BLaER1 (cell line): Measurements from ENCODE around the gene CDCA5.
A peak's percentile ranks its signal among the peaks of the same experiment; 100 is the strongest.

ENCODE experiments used
- H3K27ac ChIP-seq: shearing (Covaris generic); formaldehyde crosslinking; 2 replicates; pipeline ENCODE4 v1.8.1; 2022
- H3K27me3 ChIP-seq: shearing (Covaris generic); formaldehyde crosslinking; 2 replicates; pipeline ENCODE4 v1.8.1; 2022
- H3K36me3 ChIP-seq: shearing (Covaris generic); formaldehyde crosslinking; 2 replicates; pipeline ENCODE4 v1.8.1; 2022
- H3K4me1 ChIP-seq: shearing (Covaris generic); formaldehyde crosslinking; 2 replicates; pipeline ENCODE4 v1.8.1; 2022
- H3K4me2 ChIP-seq: shearing (Covaris generic); formaldehyde crosslinking; 2 replicates; pipeline ENCODE4 v1.8.1; 2022
- H3K4me3 ChIP-seq: shearing (Covaris generic); formaldehyde crosslinking; 2 replicates; pipeline ENCODE4 v1.8.1; 2022
- H3K9ac ChIP-seq: shearing (Covaris generic); formaldehyde crosslinking; 2 replicates; pipeline ENCODE4 v1.8.1; 2022
- H3K9me3 ChIP-seq: shearing (Covaris generic); formaldehyde crosslinking; 2 replicates; pipeline ENCODE4 v1.8.1; 2022
- H4K20me1 ChIP-seq: shearing (Covaris generic); formaldehyde crosslinking; 2 replicates; pipeline ENCODE4 v1.8.1; 2022
- Cebpa-rat ChIP-seq: shearing (Covaris generic); IDR thresholded peaks from 2 replicates; pipeline ENCODE4 v1.8.1; 2022

CDCA5 gene

GRCh38 chr11:65128182-65129145 lies 44.6 kb upstream of the CDCA5 start:
- H3K27ac ChIP-seq, result peak overlapping the region; percentile 78
- no peak overlapping the region for H3K4me3 ChIP-seq
- H4K20me1 ChIP-seq, result peaks cover 42% of the 10 kb centered on the region
- H3K27me3 ChIP-seq, result no peaks in the 10 kb centered on the region
- H3K9me3 ChIP-seq, result no peaks in the 10 kb centered on the region
- 0 out of 2 replicates have a peak overlapping the region, but pooled peaks have one; percentile 50 for H3K9ac ChIP-seq
- H3K4me1 ChIP-seq, result peaks cover 61% of the 10 kb centered on the region
- peaks cover 93% of the 10 kb centered on the region for H3K36me3 ChIP-seq
- TF ChIP-seq Cebpa-rat, result no peak
- 0 out of 2 replicates have a peak overlapping the region, but pooled peaks have one; percentile 99 for H3K4me2 ChIP-seq

- Histone ChIP-seq H3K27me3 (no peaks in the 10 kb centered on the region), H3K4me1 (peaks cover 68% of the 10 kb centered on the region), H3K4me3 (no peak overlapping the region), H3K36me3 (peaks cover 85% of the 10 kb centered on the region), H3K27ac (peak overlapping the region; percentile 44; the same call in 1 of the 2 replicates), H3K9ac (0 out of 2 replicates have a peak overlapping the region, but pooled peaks have one; percentile 50), H3K4me2 (no peak overlapping the region), H3K9me3 (no peaks in the 10 kb centered on the region), H4K20me1 (peaks cover 42% of the 10 kb centered on the region)
- no peak for TF ChIP-seq Cebpa-rat
Measured at GRCh38 chr11:65127473-65128181, 43.8 kb upstream of the CDCA5 start.

DNA sequence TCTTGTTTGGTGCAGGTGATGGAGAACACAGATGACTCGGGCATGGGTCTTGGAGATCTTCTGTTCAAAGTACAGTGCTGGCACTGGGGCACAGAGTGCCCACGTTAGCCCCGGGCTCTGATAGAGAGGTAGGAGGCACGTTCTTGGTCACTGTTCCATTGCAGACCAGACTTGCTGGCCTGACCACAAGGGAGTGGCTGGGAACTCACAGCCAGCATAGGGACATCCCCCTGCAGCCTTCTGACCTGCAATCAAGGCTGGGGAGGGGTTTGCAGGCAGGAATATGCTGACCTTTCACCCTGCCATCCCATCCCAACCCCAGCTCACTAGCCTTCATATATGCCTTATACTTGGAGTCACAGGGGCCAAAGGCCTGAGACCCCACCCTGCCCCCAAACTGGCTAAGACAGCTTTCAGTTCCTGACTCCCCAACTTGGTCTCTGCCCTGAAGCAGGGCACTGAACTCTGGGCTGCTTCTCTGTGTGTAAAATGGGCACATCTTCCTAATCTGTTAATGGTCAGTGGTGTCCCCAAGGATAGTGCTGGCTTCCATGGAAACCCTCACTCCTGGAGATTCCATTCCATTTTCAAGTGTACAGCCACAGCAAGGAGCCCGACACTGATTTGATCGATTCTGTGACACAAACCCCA lies 42.9 kb upstream of the CDCA5 start:
- H3K4me1 ChIP-seq, result peaks cover 61% of the 10 kb centered on the region
- no peak overlapping the region for H3K27ac ChIP-seq
- peaks cover 77% of the 10 kb centered on the region for H3K36me3 ChIP-seq
- no peak for TF ChIP-seq Cebpa-rat
- peaks cover 42% of the 10 kb centered on the region for H4K20me1 ChIP-seq
- no peak overlapping the region for H3K9ac ChIP-seq
- H3K4me3 ChIP-seq, result no peak overlapping the region
- no peaks in the 10 kb centered on the region for H3K9me3 ChIP-seq
- H3K4me2 ChIP-seq, result no peak overlapping the region
- H3K27me3 ChIP-seq, result no peaks in the 10 kb centered on the region

DNA sequence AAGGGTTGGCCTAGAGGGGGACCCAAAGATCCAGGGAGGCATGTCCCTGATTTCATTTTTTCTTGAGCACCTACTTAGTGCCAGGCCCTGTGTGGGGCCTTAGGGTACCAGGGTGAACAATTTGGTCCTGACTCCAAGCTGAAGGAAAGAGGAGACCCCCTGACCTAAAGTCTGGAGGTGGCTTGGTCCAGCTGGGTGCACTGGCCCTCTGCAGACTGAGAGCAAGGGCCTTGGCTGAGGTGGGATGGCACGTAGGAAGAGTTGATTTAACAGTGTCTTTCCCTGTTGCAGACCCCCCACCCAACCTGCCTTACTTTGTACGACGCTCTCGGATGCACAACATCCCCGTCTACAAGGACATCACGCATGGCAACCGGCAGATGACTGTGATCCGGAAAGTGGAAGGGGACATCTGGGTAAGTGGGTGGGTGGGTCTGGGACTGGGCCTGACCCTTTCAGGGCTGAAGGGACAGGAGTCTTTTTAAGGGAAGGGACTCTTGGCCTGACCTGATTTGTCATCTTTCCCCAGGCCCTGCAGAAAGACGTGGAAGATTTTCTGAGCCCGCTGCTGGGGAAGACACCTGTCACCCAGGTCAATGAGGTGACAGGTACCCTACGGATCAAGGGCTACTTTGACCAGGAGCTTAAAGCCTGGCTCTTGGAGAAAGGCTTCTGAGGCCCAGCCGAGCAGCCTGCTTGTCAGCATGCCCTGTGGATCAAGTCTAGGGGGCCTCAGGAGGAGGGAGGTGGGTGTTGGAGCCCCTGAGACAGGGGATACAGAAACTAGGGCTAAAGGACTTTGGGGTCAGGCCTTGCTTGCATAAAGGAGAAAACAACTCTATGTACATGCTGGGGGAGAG lies 41.6 kb upstream of the CDCA5 start:
- H4K20me1 ChIP-seq, result peaks cover 54% of the 10 kb centered on the region
- H3K4me1 ChIP-seq, result peaks cover 57% of the 10 kb centered on the region
- no peaks in the 10 kb centered on the region for H3K9me3 ChIP-seq
- peaks cover 73% of the 10 kb centered on the region for H3K36me3 ChIP-seq
- no peak for TF ChIP-seq Cebpa-rat
- no peak overlapping the region for H3K4me2 ChIP-seq
- H3K27me3 ChIP-seq, result no peaks in the 10 kb centered on the region
- no peak overlapping the region for H3K4me3 ChIP-seq
- no peak overlapping the region for H3K27ac ChIP-seq
- no peak overlapping the region for H3K9ac ChIP-seq

- peaks cover 57% of the 10 kb centered on the region for H3K4me1 ChIP-seq
- peaks cover 73% of the 10 kb centered on the region for H3K36me3 ChIP-seq
- H4K20me1 ChIP-seq, result peaks cover 54% of the 10 kb centered on the region
- no peak overlapping the region for H3K4me2 ChIP-seq
- no peak overlapping the region for H3K27ac ChIP-seq
- no peak overlapping the region for H3K9ac ChIP-seq
- no peak for TF ChIP-seq Cebpa-rat
- no peaks in the 10 kb centered on the region for H3K27me3 ChIP-seq
- no peaks in the 10 kb centered on the region for H3K9me3 ChIP-seq
- no peak overlapping the region for H3K4me3 ChIP-seq
Measured at GRCh38 chr11:65124480-65125196, 40.8 kb upstream of the CDCA5 start.

- H3K9ac ChIP-seq, result peak within 1 kb of the TSS; percentile 97
- peak within 1 kb of the TSS; percentile 91 for H3K4me3 ChIP-seq
- no peaks in the 10 kb centered on the region for H3K9me3 ChIP-seq
- peaks cover 46% of the 10 kb centered on the region for H4K20me1 ChIP-seq
- no peak for TF ChIP-seq Cebpa-rat
- H3K36me3 ChIP-seq, result peaks cover 66% of the 10 kb centered on the region
- peaks cover 57% of the 10 kb centered on the region for H3K4me1 ChIP-seq
- H3K27me3 ChIP-seq, result no peaks in the 10 kb centered on the region
- H3K27ac ChIP-seq, result peak within 1 kb of the TSS; percentile 94
- H3K4me2 ChIP-seq, result peak within 1 kb of the TSS; percentile 89
Measured at GRCh38 chr11:65121865-65122696, 38.2 kb upstream of the CDCA5 start, which contains the start of the genes FAU and MRPL49. Gene FAU (minus strand): TSS chr11:65122134. CDS start chr11:65121813, 321 bp downstream. Gene MRPL49 (plus strand): TSS chr11:65122321. CDS start chr11:65122347, 26 bp downstream.

DNA sequence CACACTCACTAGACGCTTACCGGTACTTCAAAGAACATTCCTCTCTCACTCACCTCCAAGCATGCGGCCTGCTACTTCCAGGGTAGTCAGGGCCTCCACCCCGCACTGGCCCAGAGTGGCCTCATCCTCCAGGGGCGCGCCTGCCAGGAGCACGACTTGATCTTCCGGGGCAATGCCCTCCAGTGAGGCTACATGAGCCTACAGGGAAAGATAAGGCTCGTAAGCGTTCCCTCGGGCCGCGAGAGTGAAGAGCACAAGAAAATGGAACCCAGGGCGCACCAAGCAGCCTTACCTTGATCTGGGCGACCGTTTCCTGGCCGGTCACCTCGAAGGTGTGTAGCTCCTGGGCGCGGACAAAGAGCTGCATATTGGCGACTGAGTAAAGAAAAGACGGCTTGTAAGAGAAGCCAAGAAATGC lies 37.6 kb upstream of the CDCA5 start:
- H4K20me1 ChIP-seq, result peaks cover 46% of the 10 kb centered on the region
- peaks cover 61% of the 10 kb centered on the region for H3K36me3 ChIP-seq
- no peaks in the 10 kb centered on the region for H3K9me3 ChIP-seq
- H3K4me2 ChIP-seq, result peak overlapping the region; percentile 89
- peaks cover 63% of the 10 kb centered on the region for H3K4me1 ChIP-seq
- H3K27ac ChIP-seq, result peak overlapping the region; percentile 94
- no peak for TF ChIP-seq Cebpa-rat
- H3K27me3 ChIP-seq, result no peaks in the 10 kb centered on the region
- H3K4me3 ChIP-seq, result peak overlapping the region; percentile 91
- H3K9ac ChIP-seq, result peak overlapping the region; percentile 97
